HG03442 (cell line): Measurements from ENCODE around the gene MSANTD1.

ENCODE experiments used
- ATAC-seq: cut with Tn5 transposase; IDR thresholded peaks from one replicate; pipeline ENCODE4 v1.9.1; 2021; ENCODE audit warnings: mild to moderate bottlenecking, moderate library complexity; ENCODE audit not compliant: unreplicated experiment

MSANTD1 gene

GRCh38 chr4:3215733-3216132 lies 33.2 kb upstream of the MSANTD1 start:
- ATAC-seq = no peak

- no peak for ATAC-seq
These were observed 31.7 kb upstream of the MSANTD1 start for GRCh38 chr4:3217266-3217665.

- no peak for ATAC-seq
These were observed 31.2 kb upstream of the MSANTD1 start for GRCh38 chr4:3217771-3218170.

GRCh38 chr4:3218824-3219760 lies 29.9 kb upstream of the MSANTD1 start:
- ATAC-seq = no peak

GRCh38 chr4:3219761-3220475 lies 29.0 kb upstream of the MSANTD1 start:
- ATAC-seq = no peak

GRCh38 chr4:3220476-3221183 lies 28.3 kb upstream of the MSANTD1 start:
- ATAC-seq = no peak

GRCh38 chr4:3221184-3221494 lies 27.8 kb upstream of the MSANTD1 start:
- no peak for ATAC-seq

- ATAC-seq = no peak
These were observed 27.0 kb upstream of the MSANTD1 start for GRCh38 chr4:3221996-3222395.

- ATAC-seq = no peak
These were observed 25.6 kb upstream of the MSANTD1 start for GRCh38 chr4:3223346-3223745.

GRCh38 chr4:3223956-3224748 lies 24.8 kb upstream of the MSANTD1 start:
- no peak for ATAC-seq

- ATAC-seq = no peak
These were observed 23.7 kb upstream of the MSANTD1 start for GRCh38 chr4:3225071-3225850.

- ATAC-seq = no peak
These were observed 23.0 kb upstream of the MSANTD1 start for GRCh38 chr4:3225936-3226335.

GRCh38 chr4:3226467-3226866 lies 22.5 kb upstream of the MSANTD1 start:
- ATAC-seq = no peak

- no peak for ATAC-seq
These were observed 22.0 kb upstream of the MSANTD1 start for GRCh38 chr4:3226944-3227343.

GRCh38 chr4:3227878-3228675 lies 20.9 kb upstream of the MSANTD1 start:
- no peak for ATAC-seq

GRCh38 chr4:3228881-3229280 lies 20.1 kb upstream of the MSANTD1 start:
- no peak for ATAC-seq

- no peak for ATAC-seq
These were observed 19.6 kb upstream of the MSANTD1 start for GRCh38 chr4:3229328-3229727.

GRCh38 chr4:3229964-3230363 lies 19.0 kb upstream of the MSANTD1 start:
- no peak for ATAC-seq

- ATAC-seq = no peak
These were observed 17.5 kb upstream of the MSANTD1 start for GRCh38 chr4:3231471-3231870.
